ENCODE results near the gene MT1B. TPM values are rescaled to one million over a fixed set of nuclear protein-coding genes. Genes with fewer than 3 reads are reported as not detected.

The MT1B gene
- total and polyA plus RNA-seq, 4 donors: 1.1 TPM; not detected in 3

GRCh38 chr16:56608876-56609462, 42.7 kb upstream of the MT1B start:
- H3K4me3 ChIP-seq (ENCODE audit: low read depth, low read length): peak overlapping the region; percentile 58
- no peaks in the 10 kb centered on the region for H3K9me3 ChIP-seq (ENCODE audit: control insufficient read depth, insufficient read depth, low read length)
- peak in 2 of 6 donors; percentile 11 to 25 for DNase-seq (ENCODE audit: low read depth in 4 of 6, low spot score in 6 of 6)
- H3K36me3 ChIP-seq (ENCODE audit: control insufficient read depth, insufficient read depth, low read length): no peaks in the 10 kb centered on the region
- peak overlapping the region; percentile 80 for H3K27ac ChIP-seq (ENCODE audit: low read depth, low read length)
- peaks cover 26% of the 10 kb centered on the region for H3K27me3 ChIP-seq (ENCODE audit: control insufficient read depth, insufficient read depth, low read length)
- H3K4me1 ChIP-seq (ENCODE audit: control insufficient read depth, insufficient read depth, low read length): peaks cover 42% of the 10 kb centered on the region
- WGBS (ENCODE audit: insufficient coverage): under 1% methylated on average over 15 of the region's 21 CpGs

GRCh38 chr16:56609463-56609921, 42.2 kb upstream of the MT1B start:
- H3K27me3 ChIP-seq (ENCODE audit: control insufficient read depth, insufficient read depth, low read length): peaks cover 26% of the 10 kb centered on the region
- DNase-seq (ENCODE audit: low read depth in 4 of 6, low spot score in 6 of 6): peak in 2 of 6 donors; percentile 67 to 80
- no peaks in the 10 kb centered on the region for H3K36me3 ChIP-seq (ENCODE audit: control insufficient read depth, insufficient read depth, low read length)
- no peaks in the 10 kb centered on the region for H3K9me3 ChIP-seq (ENCODE audit: control insufficient read depth, insufficient read depth, low read length)
- H3K4me1 ChIP-seq (ENCODE audit: control insufficient read depth, insufficient read depth, low read length): peaks cover 42% of the 10 kb centered on the region
- H3K4me3 ChIP-seq (ENCODE audit: low read depth, low read length): peak overlapping the region; percentile 58
- 7% methylated on average over 3 of the region's 6 CpGs for WGBS (ENCODE audit: insufficient coverage)
- peak overlapping the region; percentile 80 for H3K27ac ChIP-seq (ENCODE audit: low read depth, low read length)

GRCh38 chr16:56610017-56610608, 41.6 kb upstream of the MT1B start:
- WGBS (ENCODE audit: insufficient coverage): 26% methylated on average over 9 of the region's 10 CpGs
- Histone ChIP-seq H3K27ac (ENCODE audit: low read depth, low read length) (peak overlapping the region; percentile 80), H3K27me3 (ENCODE audit: control insufficient read depth, insufficient read depth, low read length) (peaks cover 26% of the 10 kb centered on the region), H3K4me3 (ENCODE audit: low read depth, low read length) (peak overlapping the region; percentile 58), H3K4me1 (ENCODE audit: control insufficient read depth, insufficient read depth, low read length) (peaks cover 42% of the 10 kb centered on the region), H3K9me3 (ENCODE audit: control insufficient read depth, insufficient read depth, low read length) (no peaks in the 10 kb centered on the region), H3K36me3 (ENCODE audit: control insufficient read depth, insufficient read depth, low read length) (no peaks in the 10 kb centered on the region)
- DNase-seq (ENCODE audit: low read depth in 4 of 6, low spot score in 6 of 6): peak in 2 of 6 donors; percentile 2 to 41

GRCh38 chr16:56610609-56611111, 41.0 kb upstream of the MT1B start:
- Histone ChIP-seq H3K27ac (ENCODE audit: low read depth, low read length) (peak overlapping the region; percentile 80), H3K4me3 (ENCODE audit: low read depth, low read length) (no peak overlapping the region), H3K9me3 (ENCODE audit: control insufficient read depth, insufficient read depth, low read length) (no peaks in the 10 kb centered on the region), H3K27me3 (ENCODE audit: control insufficient read depth, insufficient read depth, low read length) (peaks cover 26% of the 10 kb centered on the region), H3K36me3 (ENCODE audit: control insufficient read depth, insufficient read depth, low read length) (no peaks in the 10 kb centered on the region), H3K4me1 (ENCODE audit: control insufficient read depth, insufficient read depth, low read length) (peaks cover 42% of the 10 kb centered on the region)
- no peak for DNase-seq (ENCODE audit: low read depth in 4 of 6, low spot score in 6 of 6)
- 44% methylated on average over 2 of the region's 2 CpGs for WGBS (ENCODE audit: insufficient coverage)

- 91% methylated on average over 1 of the region's 2 CpGs for WGBS (ENCODE audit: insufficient coverage)
- peak in 1 of 6 donors; percentile 25 for DNase-seq (ENCODE audit: low read depth in 4 of 6, low spot score in 6 of 6)
- Histone ChIP-seq H3K9me3 (ENCODE audit: control insufficient read depth, insufficient read depth, low read length) (no peaks in the 10 kb centered on the region), H3K27me3 (ENCODE audit: control insufficient read depth, insufficient read depth, low read length) (peaks cover 28% of the 10 kb centered on the region), H3K4me3 (ENCODE audit: low read depth, low read length) (no peak overlapping the region), H3K36me3 (ENCODE audit: control insufficient read depth, insufficient read depth, low read length) (no peaks in the 10 kb centered on the region), H3K27ac (ENCODE audit: low read depth, low read length) (peak overlapping the region; percentile 61), H3K4me1 (ENCODE audit: control insufficient read depth, insufficient read depth, low read length) (peaks cover 37% of the 10 kb centered on the region)
These were observed 40.3 kb upstream of the MT1B start for GRCh38 chr16:56611281-56611833.

GRCh38 chr16:56613706-56614105, 38.0 kb upstream of the MT1B start:
- H3K4me1 ChIP-seq (ENCODE audit: control insufficient read depth, insufficient read depth, low read length): peaks cover 40% of the 10 kb centered on the region
- H3K4me3 ChIP-seq (ENCODE audit: low read depth, low read length): no peak overlapping the region
- peaks cover 51% of the 10 kb centered on the region for H3K27me3 ChIP-seq (ENCODE audit: control insufficient read depth, insufficient read depth, low read length)
- H3K9me3 ChIP-seq (ENCODE audit: control insufficient read depth, insufficient read depth, low read length): no peaks in the 10 kb centered on the region
- H3K27ac ChIP-seq (ENCODE audit: low read depth, low read length): no peak overlapping the region
- H3K36me3 ChIP-seq (ENCODE audit: control insufficient read depth, insufficient read depth, low read length): no peaks in the 10 kb centered on the region
- no peak for DNase-seq (ENCODE audit: low read depth in 4 of 6, low spot score in 6 of 6)

GRCh38 chr16:56614549-56614991, 37.1 kb upstream of the MT1B start:
- no peak overlapping the region for H3K27ac ChIP-seq (ENCODE audit: low read depth, low read length)

GRCh38 chr16:56615353-56615752, 36.3 kb upstream of the MT1B start:
- Histone ChIP-seq H3K4me1 (ENCODE audit: control insufficient read depth, insufficient read depth, low read length) (peaks cover 26% of the 10 kb centered on the region), H3K27ac (ENCODE audit: low read depth, low read length) (no peak overlapping the region), H3K27me3 (ENCODE audit: control insufficient read depth, insufficient read depth, low read length) (peaks cover 40% of the 10 kb centered on the region), H3K36me3 (ENCODE audit: control insufficient read depth, insufficient read depth, low read length) (no peaks in the 10 kb centered on the region), H3K9me3 (ENCODE audit: control insufficient read depth, insufficient read depth, low read length) (no peaks in the 10 kb centered on the region), H3K4me3 (ENCODE audit: low read depth, low read length) (no peak overlapping the region)
- DNase-seq (ENCODE audit: low read depth in 4 of 6, low spot score in 6 of 6): no peak
- 100% methylated on average over 1 of the region's 3 CpGs for WGBS (ENCODE audit: insufficient coverage)

More at GRCh38 chr16:56614549-56614991, 37.1 kb upstream of the MT1B start:
- no peak overlapping the region for H3K4me3 ChIP-seq (ENCODE audit: low read depth, low read length)
- peaks cover 31% of the 10 kb centered on the region for H3K4me1 ChIP-seq (ENCODE audit: control insufficient read depth, insufficient read depth, low read length)
- peaks cover 45% of the 10 kb centered on the region for H3K27me3 ChIP-seq (ENCODE audit: control insufficient read depth, insufficient read depth, low read length)
- no peaks in the 10 kb centered on the region for H3K36me3 ChIP-seq (ENCODE audit: control insufficient read depth, insufficient read depth, low read length)
- no peak for DNase-seq (ENCODE audit: low read depth in 4 of 6, low spot score in 6 of 6)
- H3K9me3 ChIP-seq (ENCODE audit: control insufficient read depth, insufficient read depth, low read length): no peaks in the 10 kb centered on the region

- no peak for DNase-seq (ENCODE audit: low read depth in 4 of 6, low spot score in 6 of 6)
- Histone ChIP-seq H3K27me3 (ENCODE audit: control insufficient read depth, insufficient read depth, low read length) (peaks cover 28% of the 10 kb centered on the region), H3K36me3 (ENCODE audit: control insufficient read depth, insufficient read depth, low read length) (no peaks in the 10 kb centered on the region), H3K27ac (ENCODE audit: low read depth, low read length) (no peak overlapping the region), H3K4me1 (ENCODE audit: control insufficient read depth, insufficient read depth, low read length) (peaks cover 20% of the 10 kb centered on the region), H3K4me3 (ENCODE audit: low read depth, low read length) (peak overlapping the region; percentile 24), H3K9me3 (ENCODE audit: control insufficient read depth, insufficient read depth, low read length) (no peaks in the 10 kb centered on the region)
- WGBS (ENCODE audit: insufficient coverage): 27% methylated on average over 18 of the region's 23 CpGs
These were observed 35.0 kb upstream of the MT1B start for GRCh38 chr16:56616608-56617211.
